Activated CD8-positive, alpha-beta memory T cell treated with anti-CD3 and anti-CD28 coated beads, Interleukin-2, amount 50 U/mL, for 24 hours (primary cell): ENCODE results near the gene THRAP3.

ENCODE experiments used
- DNase-seq: peaks from one replicate; pipeline ENCODE4 v3.0.0-alpha.2; 2020; ENCODE audit errors: extremely low read depth

Gene THRAP3

DNA sequence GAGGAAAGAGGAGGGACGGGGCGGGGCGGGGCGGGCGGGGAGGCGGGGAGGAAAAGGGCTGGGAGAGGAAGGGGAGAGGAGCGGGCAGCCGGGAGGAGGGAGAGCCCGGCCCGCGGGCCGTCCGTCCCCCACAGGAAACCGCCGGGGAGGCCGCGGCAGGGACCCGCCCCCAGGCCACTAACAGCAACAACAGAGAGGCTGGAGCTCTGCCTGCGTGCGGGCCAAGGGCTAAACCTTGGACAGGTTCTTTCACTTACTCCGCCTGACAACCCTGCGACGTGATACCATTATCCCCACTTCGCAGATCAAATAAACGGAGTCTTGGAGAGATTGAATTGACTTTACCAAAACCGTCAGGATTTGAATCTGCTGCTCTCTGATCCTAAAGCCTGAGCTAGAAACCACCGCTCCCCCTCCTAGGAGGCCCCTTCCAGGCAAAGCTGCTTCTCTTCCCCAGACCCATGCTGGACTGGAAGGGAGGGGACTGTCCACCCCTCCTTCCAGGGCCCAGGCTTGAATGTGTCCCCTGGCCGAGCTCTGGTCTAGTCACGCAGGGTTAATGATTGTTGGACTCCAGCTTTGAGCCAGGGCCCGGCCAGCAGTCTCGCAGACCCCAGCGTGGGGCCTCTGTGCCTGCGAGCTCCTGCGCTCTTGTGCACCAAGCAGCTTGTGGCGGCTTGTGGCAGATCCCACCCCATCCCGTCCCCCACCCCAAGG lies 99.6 kb downstream of the THRAP3 start, which contains the start of gene EVA1B:
TSS of gene EVA1B (minus strand) at position 10 of the 717 bp plus-strand sequence. CDS start 608 bp downstream, outside the sequence.
- DNase-seq, result no peak

DNA sequence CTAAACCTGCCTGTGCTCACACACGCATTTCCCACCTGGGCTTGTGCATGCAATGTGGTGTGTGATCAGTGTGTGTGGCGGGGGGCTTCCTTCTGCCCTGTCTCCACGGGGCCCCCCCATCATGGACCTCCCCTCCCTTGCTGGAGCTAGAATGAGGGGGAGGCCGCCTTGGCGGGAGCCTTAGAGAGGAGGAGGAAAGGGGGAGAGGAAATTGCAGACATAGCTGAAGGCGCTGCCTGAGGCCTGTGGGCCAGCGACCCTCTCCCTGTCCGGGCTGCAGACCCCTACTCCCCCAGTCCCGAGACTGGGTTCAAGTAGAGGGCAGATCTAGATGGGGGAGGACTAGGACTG lies 100.1 kb downstream of the THRAP3 start:
- DNase-seq, result no peak

- DNase-seq, result no peak
Measured at GRCh38 chr1:36326499-36326898, 102.3 kb downstream of the THRAP3 start.

DNA sequence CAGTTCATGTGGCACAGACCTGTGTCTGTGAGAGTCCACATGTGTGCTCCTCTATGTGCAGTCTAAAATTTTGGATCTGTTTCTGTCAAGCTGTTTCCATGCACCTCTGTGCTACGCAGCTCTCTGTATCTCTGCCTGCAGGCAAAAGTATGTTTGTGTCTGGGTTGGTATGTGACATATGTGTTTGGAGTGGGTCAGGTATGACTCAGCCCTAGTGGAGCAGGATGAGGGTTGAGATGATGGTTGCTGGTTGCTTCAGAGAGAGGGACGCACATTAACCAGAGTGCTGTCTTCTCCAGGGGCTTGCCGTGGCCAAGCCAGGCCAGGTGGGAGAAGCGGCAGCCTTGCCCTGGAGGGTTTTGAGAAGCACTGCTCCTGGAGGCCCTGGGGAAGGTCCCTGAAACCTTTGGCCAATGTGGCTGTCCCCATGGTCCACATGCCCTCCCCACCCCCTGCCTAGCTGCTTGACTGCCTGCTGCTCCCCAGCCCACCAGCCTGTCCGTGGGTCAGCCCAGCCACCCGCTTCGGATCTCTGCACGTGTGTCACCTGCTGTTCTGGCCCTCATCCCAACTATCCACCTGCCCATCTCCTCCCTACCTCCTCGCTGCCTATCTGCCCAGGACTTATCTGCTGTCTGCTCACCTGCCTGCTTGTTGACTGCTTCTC lies 103.3 kb downstream of the THRAP3 start:
- DNase-seq, result no peak

DNA sequence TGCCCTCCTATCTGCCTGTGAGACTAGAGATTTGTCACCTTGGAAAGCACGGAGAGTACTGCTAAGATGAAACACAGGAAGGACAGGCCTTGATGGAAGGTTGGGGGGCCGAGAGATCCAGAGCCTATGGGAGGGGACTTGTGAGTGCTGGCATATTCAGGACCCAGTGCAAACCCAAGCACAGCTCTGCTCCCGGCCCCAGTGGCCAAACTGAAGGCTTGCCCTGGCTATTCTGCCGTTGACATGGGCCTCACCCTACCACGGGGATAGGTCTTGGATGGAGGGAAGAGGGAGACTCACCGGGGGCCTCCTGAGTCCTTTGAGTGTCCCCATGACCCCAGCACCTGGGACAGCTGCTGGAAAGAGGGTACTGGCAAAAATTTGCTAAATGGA lies 103.8 kb downstream of the THRAP3 start:
- DNase-seq, result no peak

DNA sequence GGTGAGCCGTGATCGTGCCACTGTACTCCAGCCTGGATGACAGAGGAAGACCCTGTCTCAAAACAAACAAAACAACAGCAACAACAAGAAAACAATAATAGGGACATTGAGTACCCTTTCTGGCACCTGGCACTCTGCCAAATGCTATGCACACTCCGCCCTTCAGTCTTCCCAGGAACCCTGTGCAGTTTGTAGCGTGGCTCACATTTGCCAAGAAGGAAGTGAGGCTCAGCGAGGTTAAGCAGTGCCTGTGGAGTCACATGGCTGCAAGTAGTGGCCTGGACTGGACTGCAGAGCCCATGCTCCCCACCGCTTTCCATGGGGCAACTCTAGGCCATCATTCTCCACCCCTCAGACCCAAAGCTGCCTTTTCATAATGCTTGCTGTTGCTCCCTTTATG lies 104.5 kb downstream of the THRAP3 start:
- no peak for DNase-seq

- DNase-seq, result no peak
Measured at GRCh38 chr1:36329817-36330216, 105.6 kb downstream of the THRAP3 start.

DNA sequence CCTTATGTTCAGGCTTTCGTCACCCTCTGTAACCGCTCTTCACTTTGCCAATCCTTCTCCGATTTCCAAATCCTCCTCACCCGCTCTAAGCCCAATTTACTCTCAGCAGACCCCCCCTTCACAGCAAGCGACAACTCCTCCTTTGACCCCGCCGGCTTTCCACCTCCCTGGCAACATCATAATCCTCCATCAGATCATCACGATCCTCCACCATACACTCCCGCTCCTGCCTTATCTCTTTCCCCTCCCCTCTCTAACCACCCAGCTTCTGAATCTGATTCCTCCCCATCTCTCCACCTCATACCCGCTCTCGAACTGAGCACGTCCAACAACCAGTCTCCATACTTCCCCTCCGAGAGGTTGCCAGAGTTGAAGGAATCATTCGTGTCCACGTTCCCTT lies 106.7 kb downstream of the THRAP3 start:
- DNase-seq, result no peak

DNA sequence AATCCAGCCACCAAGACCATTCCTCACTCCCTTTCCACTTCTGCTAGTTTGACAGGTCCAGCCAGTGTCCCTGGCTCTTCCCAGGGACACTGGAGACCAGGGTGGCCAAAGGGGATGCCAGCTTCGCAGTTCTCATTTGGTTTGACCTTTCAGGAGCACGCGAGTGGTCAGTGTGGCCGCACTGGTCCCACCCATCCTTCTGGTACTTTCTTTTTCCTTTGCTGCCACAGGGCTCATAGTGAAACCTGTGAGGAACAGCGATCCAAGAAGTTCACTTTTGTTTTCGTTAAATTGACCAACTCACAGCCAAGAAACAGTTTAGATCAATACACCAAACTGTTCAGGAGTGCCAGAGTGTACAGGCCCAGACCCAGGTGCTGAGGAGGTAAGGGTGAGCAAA lies 113.6 kb downstream of the THRAP3 start:
- DNase-seq, result no peak

DNA sequence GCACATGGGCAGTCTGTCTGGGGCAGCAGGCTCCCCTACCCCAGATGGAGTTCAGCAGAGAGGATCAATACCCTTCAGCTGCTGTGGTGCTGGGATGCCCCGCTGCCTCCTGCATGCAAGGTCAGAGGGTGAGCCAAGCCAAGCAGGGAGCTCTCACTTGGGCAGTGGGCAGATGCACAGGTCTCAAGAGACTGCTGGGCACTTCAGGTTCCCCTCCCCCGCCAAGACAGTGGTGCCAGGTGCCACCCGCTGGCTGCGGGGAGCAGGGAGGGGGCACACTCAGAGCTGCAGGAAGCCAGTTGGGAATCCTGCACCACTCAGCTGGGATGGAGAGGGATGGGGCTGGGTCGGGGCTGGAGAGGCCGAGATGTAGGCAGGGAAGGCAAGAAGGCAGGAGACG lies 115.0 kb downstream of the THRAP3 start:
- DNase-seq, result no peak

- no peak for DNase-seq
Measured at GRCh38 chr1:36339615-36340014, 115.4 kb downstream of the THRAP3 start.

- DNase-seq, result no peak
Measured at GRCh38 chr1:36341626-36342320, 117.5 kb downstream of the THRAP3 start.

DNA sequence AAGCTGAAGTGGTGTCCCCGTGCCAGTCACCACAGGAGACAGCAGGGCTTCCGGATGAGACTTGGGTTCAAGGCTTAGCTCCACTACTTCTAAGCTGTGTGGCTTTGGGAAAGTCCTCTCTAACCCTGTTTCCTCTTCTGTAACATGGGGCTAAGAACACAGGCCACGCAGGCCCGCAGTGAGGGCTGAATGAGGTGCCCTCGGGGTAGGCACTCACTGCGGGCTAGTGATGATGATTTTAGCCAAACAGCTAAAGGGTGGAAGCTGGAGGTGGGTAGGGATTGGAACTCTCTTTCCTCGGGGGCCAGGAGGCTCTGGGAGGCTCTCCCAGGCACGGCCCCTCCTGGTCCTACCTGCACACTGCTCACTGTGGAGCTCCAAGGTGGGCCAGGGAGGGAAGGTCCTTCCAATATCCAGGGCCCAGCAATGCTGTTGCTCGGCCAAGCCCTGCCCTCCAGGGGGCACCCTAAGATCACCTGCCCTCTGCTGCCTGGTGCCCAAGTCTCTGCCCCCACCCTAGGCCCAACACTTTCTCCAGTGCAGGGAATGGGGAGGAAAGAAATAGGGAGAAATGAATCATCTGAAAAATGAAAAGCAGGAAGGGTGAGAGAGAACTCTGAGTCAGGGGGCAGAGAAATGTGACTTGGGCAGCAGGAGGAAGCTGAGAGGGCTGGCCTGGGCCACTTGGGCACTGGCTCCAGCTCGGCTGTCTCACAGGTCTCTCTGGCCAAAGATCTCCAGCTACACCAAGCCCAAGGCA lies 118.4 kb downstream of the THRAP3 start:
- DNase-seq, result no peak

DNA sequence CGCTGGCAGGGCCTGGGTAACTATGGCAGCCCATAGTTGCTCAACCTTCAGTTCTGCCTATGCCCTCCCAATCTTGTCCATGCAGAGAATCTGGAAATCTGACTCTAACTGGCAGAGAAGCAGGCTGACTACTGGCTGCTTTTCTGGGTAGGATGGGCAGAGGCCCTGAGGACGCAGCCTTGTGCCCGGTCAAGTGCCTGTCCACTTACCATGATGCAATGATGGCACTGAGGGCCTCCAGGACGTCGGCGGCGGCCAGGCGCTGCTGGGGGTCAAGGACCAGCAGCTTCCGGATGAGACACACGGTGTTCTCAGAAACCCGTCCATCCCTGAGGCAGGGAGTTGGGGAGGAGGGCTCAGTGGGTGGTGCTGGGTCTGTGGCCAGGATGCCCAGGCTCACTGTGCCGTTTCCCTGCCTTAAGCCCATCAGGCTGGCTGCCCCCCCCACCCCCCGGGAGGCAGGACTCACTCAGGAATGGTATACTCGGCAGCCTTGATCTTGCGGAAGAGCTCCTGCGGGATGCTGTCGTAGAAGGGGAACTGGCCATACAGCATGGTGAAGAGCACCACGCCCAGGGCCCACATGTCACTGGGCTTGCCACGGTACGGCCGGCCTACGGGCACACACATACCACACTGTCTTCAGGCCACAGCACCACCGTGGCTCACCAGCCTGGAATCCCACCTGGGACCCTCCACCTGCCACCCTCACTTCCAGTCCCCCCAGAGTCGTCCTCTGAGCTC lies 119.6 kb downstream of the THRAP3 start:
- no peak for DNase-seq

DNA sequence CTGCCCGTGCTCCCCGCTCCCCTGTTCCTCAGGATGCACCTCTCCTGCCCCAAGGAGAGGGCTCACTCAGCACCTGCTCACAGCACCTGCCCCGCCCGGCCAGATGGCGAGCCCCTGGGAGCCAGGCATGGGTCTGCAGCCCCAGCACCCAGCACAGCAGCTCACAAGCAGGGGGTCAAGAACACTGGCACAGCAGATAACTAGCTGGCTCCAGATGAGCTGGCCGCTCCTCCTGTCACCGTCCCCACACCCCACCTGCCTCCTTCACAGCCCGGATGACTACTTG lies 120.1 kb downstream of the THRAP3 start:
- no peak for DNase-seq

- no peak for DNase-seq
Measured at GRCh38 chr1:36345353-36345752, 121.1 kb downstream of the THRAP3 start.

DNA sequence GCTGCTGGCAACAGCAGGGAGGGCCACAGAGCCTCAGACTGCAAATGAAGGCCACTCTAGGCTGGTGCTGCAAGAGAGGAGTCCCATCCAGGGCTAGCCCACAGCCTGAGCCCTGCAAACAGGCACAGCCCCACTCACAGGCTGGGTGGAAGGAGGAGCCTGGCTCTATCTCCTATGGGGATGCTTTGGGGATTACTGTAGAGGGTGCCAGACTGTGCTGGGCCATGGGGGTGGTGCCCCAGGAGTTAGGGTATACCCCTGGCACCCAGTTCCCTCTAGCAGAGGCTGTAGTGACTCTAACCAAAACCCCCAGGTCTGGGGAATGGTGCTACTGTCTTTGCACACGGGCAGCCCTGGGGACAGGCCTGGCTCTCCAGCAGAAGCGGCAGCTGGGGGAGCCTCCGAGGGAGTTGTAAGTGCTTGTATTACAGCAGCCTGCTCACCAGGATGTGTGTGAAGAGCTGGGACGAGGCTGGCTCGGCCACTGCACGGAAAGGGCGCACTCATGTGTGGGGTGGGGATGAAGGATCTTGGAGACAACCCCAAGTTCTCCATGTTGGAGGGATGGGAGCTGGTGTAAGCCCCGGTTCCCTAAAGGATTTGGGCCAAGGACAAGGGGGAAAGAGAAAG lies 122.6 kb downstream of the THRAP3 start:
- DNase-seq, result no peak

GRCh38 chr1:36349241-36349671 lies 125.0 kb downstream of the THRAP3 start:
- DNase-seq, result no peak

- no peak for DNase-seq
Measured at GRCh38 chr1:36349839-36350238, 125.6 kb downstream of the THRAP3 start.

DNA sequence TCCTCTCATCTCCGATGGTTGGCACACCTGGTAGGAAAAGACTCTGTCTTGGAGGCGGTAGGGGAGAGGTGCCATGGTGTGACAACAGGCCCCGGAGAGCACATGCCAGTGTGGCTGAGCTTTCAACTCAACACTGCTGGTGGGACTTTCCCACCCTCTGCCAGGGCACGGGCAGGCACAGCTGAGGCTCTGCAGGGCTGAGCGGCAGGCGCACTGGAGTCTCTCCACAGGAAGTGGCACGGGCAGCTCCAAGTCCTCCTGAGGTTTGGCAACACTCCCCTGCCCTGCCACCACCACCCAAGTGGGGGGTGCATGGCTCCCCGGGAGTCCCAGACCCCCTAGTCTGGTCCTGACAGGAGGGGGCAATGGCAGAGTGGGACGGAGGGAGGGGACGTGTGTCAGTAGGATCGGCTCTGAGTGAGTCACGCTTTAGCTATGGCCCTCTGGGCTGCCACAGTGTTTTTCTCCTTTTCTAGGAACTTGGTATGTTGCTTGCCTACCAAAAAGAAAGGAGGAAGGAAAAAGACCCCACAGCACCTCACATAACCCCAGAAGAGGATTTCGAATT lies 126.5 kb downstream of the THRAP3 start:
- no peak for DNase-seq
